Cardiac muscle cell (in vitro differentiated cells and primary cell): ENCODE results near the gene BIRC7. TPM values are rescaled to one million over a fixed set of nuclear protein-coding genes. Genes with fewer than 3 reads are reported as not detected.

Source experiments
- DNase-seq, 2 donors: peaks; one replicate each; pipeline versions ENCODE4 v3.0.0 to v3.0.0-alpha.2; 2010 to 2017; ENCODE audit warnings: low read depth in 1 of 2, low spot score in 1 of 2
- H3K27ac ChIP-seq: fragments of 200-600 bp; sonication (generic); 2 replicates; pipeline ENCODE4 v1.5.1; 2016
- H3K27me3 ChIP-seq: fragments of 200-600 bp; sonication (generic); 2 replicates; pipeline ENCODE4 v1.6.0; 2016; ENCODE audit warnings: control low read depth
- H3K36me3 ChIP-seq: fragments of 200-600 bp; sonication (generic); 2 replicates; pipeline ENCODE4 v1.5.1; 2016; ENCODE audit warnings: control low read depth
- H3K4me1 ChIP-seq: fragments of 200-600 bp; sonication (generic); 2 replicates; pipeline ENCODE4 v1.8.1; 2017; ENCODE audit warnings: low read depth, mild to moderate bottlenecking, mixed run types
- H3K4me3 ChIP-seq: fragments of 200-600 bp; sonication (generic); 2 replicates; pipeline ENCODE4 v1.5.1; 2016; ENCODE audit warnings: mild to moderate bottlenecking
- H3K9me3 ChIP-seq: fragments of 200-600 bp; sonication (generic); 2 replicates; pipeline ENCODE4 v1.5.1; 2017; ENCODE audit warnings: low read depth, mild to moderate bottlenecking, control low read depth
- CTCF ChIP-seq: IDR thresholded peaks from 2 replicates; pipeline ENCODE4 v1.5.1; 2012; ENCODE audit warnings: low read depth, mild to moderate bottlenecking, low read length
- polyA plus RNA-seq: library from polyadenylated mRNA; unstranded; fragments of >200 nt; fragmentation: Nextera tagmentation; extraction: Ambion mirVana; gene quantifications from 2 replicates; pipeline ENCODE4 v1.2.1, GENCODE V29; 2016
- total RNA-seq: library from RNA; depleted of rRNA; stranded (reverse); fragments of >200 nt; gene quantifications from 2 replicates; pipeline ENCODE4 v1.2.3, GENCODE V29; 2016

BIRC7 gene
- total and polyA plus RNA-seq, 2 experiments from 2014 or later, result 0.54 TPM; not detected in 1

- no peak overlapping the region for H3K4me3 ChIP-seq
- no peaks in the 10 kb centered on the region for H3K4me1 ChIP-seq
- DNase-seq, result no peak
- H3K27ac ChIP-seq, result no peak overlapping the region
- no peaks in the 10 kb centered on the region for H3K36me3 ChIP-seq
- H3K27me3 ChIP-seq, result no peaks in the 10 kb centered on the region
- no peak for TF ChIP-seq CTCF
- no peaks in the 10 kb centered on the region for H3K9me3 ChIP-seq
Observed at GRCh38 chr20:63188641-63189321, 46.9 kb upstream of the BIRC7 start.

GRCh38 chr20:63189322-63189642, 46.4 kb upstream of the BIRC7 start:
- no peaks in the 10 kb centered on the region for H3K4me1 ChIP-seq
- H3K4me3 ChIP-seq, result no peak overlapping the region
- no peak overlapping the region for H3K27ac ChIP-seq
- no peaks in the 10 kb centered on the region for H3K36me3 ChIP-seq
- no peak for TF ChIP-seq CTCF
- no peaks in the 10 kb centered on the region for H3K9me3 ChIP-seq
- no peaks in the 10 kb centered on the region for H3K27me3 ChIP-seq
- no peak for DNase-seq

GRCh38 chr20:63189846-63190559, 45.7 kb upstream of the BIRC7 start:
- Histone ChIP-seq H3K27me3 (no peaks in the 10 kb centered on the region), H3K9me3 (no peaks in the 10 kb centered on the region), H3K27ac (no peak overlapping the region), H3K36me3 (no peaks in the 10 kb centered on the region), H3K4me1 (no peaks in the 10 kb centered on the region), H3K4me3 (no peak overlapping the region)
- DNase-seq, result no peak
- TF ChIP-seq CTCF, result no peak

- Histone ChIP-seq H3K4me1 (no peaks in the 10 kb centered on the region), H3K4me3 (no peak overlapping the region), H3K9me3 (no peaks in the 10 kb centered on the region), H3K36me3 (no peaks in the 10 kb centered on the region), H3K27me3 (no peaks in the 10 kb centered on the region), H3K27ac (no peak overlapping the region)
- TF ChIP-seq CTCF, result no peak
- DNase-seq, result no peak
Observed at GRCh38 chr20:63190828-63191227, 44.9 kb upstream of the BIRC7 start.

- no peak overlapping the region for H3K4me3 ChIP-seq
- no peak for TF ChIP-seq CTCF
- no peak overlapping the region for H3K27ac ChIP-seq
- no peak for DNase-seq
- peaks cover 3% of the 10 kb centered on the region for H3K36me3 ChIP-seq
- H3K4me1 ChIP-seq, result no peaks in the 10 kb centered on the region
- H3K27me3 ChIP-seq, result no peaks in the 10 kb centered on the region
- H3K9me3 ChIP-seq, result no peaks in the 10 kb centered on the region
Observed at GRCh38 chr20:63191400-63191799, 44.3 kb upstream of the BIRC7 start.
